Neural progenitor cell (in vitro differentiated cells): Measurements from ENCODE around the gene WDR37. TPM values are rescaled to one million over a fixed set of nuclear protein-coding genes. Genes with fewer than 3 reads are reported as not detected.
"Not testable (repeated sequence)": the region's sequence is repeated elsewhere in the genome, so short reads cannot be mapped to it uniquely, and the experiment has no call there.

Experiments
- DNase-seq: peaks from one replicate; pipeline ENCODE4 v3.0.0-alpha.2; 2016; ENCODE audit warnings: low spot score
- H2AFZ ChIP-seq: fragments of 200-600 bp; sonication (generic); replicated peaks from 2 replicates; pipeline ENCODE4 v1.6.1; 2016; ENCODE audit warnings: antibody characterized with exemption
- H3F3A ChIP-seq: fragments of 200-600 bp; sonication (generic); 2 replicates; pipeline ENCODE4 v1.6.1; 2016; ENCODE audit warnings: antibody characterized with exemption, low read depth
- H3K27ac ChIP-seq: fragments of 200-600 bp; sonication (generic); 2 replicates; pipeline ENCODE4 v1.5.1; 2016; ENCODE audit warnings: mild to moderate bottlenecking
- H3K27me3 ChIP-seq: fragments of 200-600 bp; sonication (generic); 2 replicates; pipeline ENCODE4 v1.6.1; 2016; ENCODE audit warnings: mild to moderate bottlenecking, moderate library complexity
- H3K36me3 ChIP-seq: fragments of 200-600 bp; sonication (generic); 2 replicates; pipeline ENCODE4 v1.5.1; 2016
- H3K4me1 ChIP-seq: fragments of 200-600 bp; sonication (generic); 2 replicates; pipeline ENCODE4 v1.6.1; 2016; ENCODE audit warnings: mixed run types
- H3K4me2 ChIP-seq: fragments of 200-600 bp; sonication (generic); 2 replicates; pipeline ENCODE4 v1.6.1; 2016
- H3K4me3 ChIP-seq: fragments of 200-600 bp; sonication (generic); 2 replicates; pipeline ENCODE4 v1.5.1; 2016
- H3K79me2 ChIP-seq: fragments of 200-600 bp; sonication (generic); 2 replicates; pipeline ENCODE4 v1.6.1; 2016; ENCODE audit warnings: low read depth
- H3K9ac ChIP-seq: fragments of 200-600 bp; sonication (generic); 2 replicates; pipeline ENCODE4 v1.6.1; 2016
- H3K9me3 ChIP-seq: fragments of 200-600 bp; sonication (generic); 2 replicates; pipeline ENCODE4 v1.5.1; 2016; ENCODE audit warnings: low read depth
- H4K20me1 ChIP-seq: fragments of 200-600 bp; sonication (generic); 2 replicates; pipeline ENCODE4 v1.6.1; 2016; ENCODE audit warnings: low read depth
- H3K27ac Mint-ChIP-seq: 3 replicates; pipeline ENCODE4 v1.8.0; 2021; ENCODE audit warnings: mixed read lengths
- H3K27me3 Mint-ChIP-seq: 2 replicates; pipeline ENCODE4 v1.8.0; 2022; ENCODE audit warnings: low read depth, mild to moderate bottlenecking, inconsistent platforms, moderate library complexity, mixed read lengths; ENCODE audit not compliant: insufficient read depth
- H3K36me3 Mint-ChIP-seq: 3 replicates; pipeline ENCODE4 v1.8.0; 2021; ENCODE audit warnings: mixed read lengths
- H3K4me1 Mint-ChIP-seq: 3 replicates; pipeline ENCODE4 v1.8.0; 2021; ENCODE audit warnings: mixed read lengths
- H3K4me3 Mint-ChIP-seq: 3 replicates; pipeline ENCODE4 v1.8.0; 2021; ENCODE audit warnings: mild to moderate bottlenecking, moderate library complexity, mixed read lengths
- H3K9me3 Mint-ChIP-seq: 3 replicates; pipeline ENCODE4 v1.8.0; 2020; ENCODE audit warnings: mixed read lengths
- EZH2 ChIP-seq: fragments of 200-600 bp; sonication (generic); IDR thresholded peaks from 2 replicates; pipeline ENCODE4 v1.6.1; 2017; ENCODE audit warnings: antibody characterized with exemption, mild to moderate bottlenecking, moderate library complexity
- EZH2phosphoT487 ChIP-seq: fragments of 200-600 bp; sonication (generic); IDR thresholded peaks from 2 replicates; pipeline ENCODE4 v1.6.1; 2017; ENCODE audit warnings: antibody characterized with exemption
- total RNA-seq: library from RNA; depleted of rRNA; stranded (reverse); fragments of >200 nt; gene quantifications from 2 replicates; pipeline ENCODE4 v1.2.3, GENCODE V29; 2015; ENCODE audit warnings: low replicate concordance
- TF ChIP-seq, protein P1 (sequence below): fragments of 200-600 bp; sonication (generic); IDR thresholded peaks from 2 replicates; pipeline ENCODE4 v1.5.1; 2017; ENCODE audit warnings: antibody characterized with exemption, mild to moderate bottlenecking

The WDR37 gene
- total RNA-seq, 1 donor from 2014 or later, result 14.7 TPM

DNA sequence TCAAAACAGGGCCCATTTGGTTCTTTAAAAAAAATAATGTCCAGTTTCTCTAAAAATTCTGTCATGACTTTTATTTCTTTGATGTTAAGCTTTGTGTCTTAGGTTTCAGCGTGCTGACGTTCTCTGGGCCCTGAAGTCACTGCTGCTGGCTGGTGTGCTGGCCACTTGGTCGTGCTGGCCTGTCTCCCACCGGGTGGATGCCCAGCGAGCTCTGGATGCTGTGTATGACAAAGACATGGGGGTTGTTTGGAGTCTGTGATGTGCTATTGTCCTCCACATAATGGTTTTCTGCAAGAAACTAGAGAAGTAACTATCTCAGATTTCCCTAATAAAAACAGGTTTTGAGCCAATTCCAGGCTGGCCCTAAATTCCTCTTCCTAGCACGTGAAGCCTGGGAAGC is 21.0 kb upstream of the WDR37 start:
- Histone ChIP-seq H3K4me3 (no peak overlapping the region), H2AFZ (no peak overlapping the region), H3K36me3 (peaks cover 9% of the 10 kb centered on the region), H3K27ac (no peak overlapping the region), H3K9ac (no peak overlapping the region), H3K27me3 (no peaks in the 10 kb centered on the region), H3F3A (peaks cover 29% of the 10 kb centered on the region), H3K4me2 (no peak overlapping the region), H3K79me2 (no peaks in the 10 kb centered on the region), H4K20me1 (peaks cover 12% of the 10 kb centered on the region), H3K9me3 (no peaks in the 10 kb centered on the region), H3K4me1 (no peaks in the 10 kb centered on the region)
- no peaks in the 10 kb centered on the region for H3K4me1 Mint-ChIP-seq
- TF ChIP-seq EZH2phosphoT487 (no peak), EZH2 (no peak)
- TF ChIP-seq, protein P1, sequence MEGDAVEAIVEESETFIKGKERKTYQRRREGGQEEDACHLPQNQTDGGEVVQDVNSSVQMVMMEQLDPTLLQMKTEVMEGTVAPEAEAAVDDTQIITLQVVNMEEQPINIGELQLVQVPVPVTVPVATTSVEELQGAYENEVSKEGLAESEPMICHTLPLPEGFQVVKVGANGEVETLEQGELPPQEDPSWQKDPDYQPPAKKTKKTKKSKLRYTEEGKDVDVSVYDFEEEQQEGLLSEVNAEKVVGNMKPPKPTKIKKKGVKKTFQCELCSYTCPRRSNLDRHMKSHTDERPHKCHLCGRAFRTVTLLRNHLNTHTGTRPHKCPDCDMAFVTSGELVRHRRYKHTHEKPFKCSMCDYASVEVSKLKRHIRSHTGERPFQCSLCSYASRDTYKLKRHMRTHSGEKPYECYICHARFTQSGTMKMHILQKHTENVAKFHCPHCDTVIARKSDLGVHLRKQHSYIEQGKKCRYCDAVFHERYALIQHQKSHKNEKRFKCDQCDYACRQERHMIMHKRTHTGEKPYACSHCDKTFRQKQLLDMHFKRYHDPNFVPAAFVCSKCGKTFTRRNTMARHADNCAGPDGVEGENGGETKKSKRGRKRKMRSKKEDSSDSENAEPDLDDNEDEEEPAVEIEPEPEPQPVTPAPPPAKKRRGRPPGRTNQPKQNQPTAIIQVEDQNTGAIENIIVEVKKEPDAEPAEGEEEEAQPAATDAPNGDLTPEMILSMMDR, result no peak
- no peaks in the 10 kb centered on the region for H3K9me3 Mint-ChIP-seq
- no peaks in the 10 kb centered on the region for H3K27me3 Mint-ChIP-seq
- DNase-seq, result no peak
- H3K4me3 Mint-ChIP-seq, result no peak overlapping the region
- peaks cover 9% of the 10 kb centered on the region for H3K36me3 Mint-ChIP-seq
- H3K27ac Mint-ChIP-seq, result no peak overlapping the region

DNA sequence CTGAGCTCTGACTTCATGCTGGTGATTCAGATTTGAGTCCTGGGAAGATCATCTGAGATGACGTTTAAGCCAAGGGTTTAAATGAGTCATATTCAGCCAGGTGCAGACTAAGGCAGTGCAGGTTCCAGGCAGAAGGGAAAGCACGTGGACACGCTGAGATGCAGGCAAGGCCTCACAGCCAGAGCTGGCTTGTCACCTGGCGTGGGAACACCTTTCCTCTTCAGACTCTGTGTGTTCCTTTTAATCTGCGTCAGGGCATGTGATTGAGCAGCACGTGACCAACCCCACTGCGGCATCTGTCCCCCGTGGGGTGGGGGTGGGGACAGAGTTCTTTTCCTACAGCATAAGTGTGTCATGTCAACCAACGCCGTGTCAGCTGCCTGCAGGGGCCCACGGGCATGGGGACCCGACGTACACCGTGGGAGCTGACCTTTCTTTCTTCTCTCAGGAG is 19.8 kb upstream of the WDR37 start:
- Mint-ChIP-seq H3K4me3 (no peak overlapping the region), H3K36me3 (peaks cover 16% of the 10 kb centered on the region), H3K9me3 (no peaks in the 10 kb centered on the region), H3K4me1 (no peaks in the 10 kb centered on the region), H3K27me3 (no peaks in the 10 kb centered on the region), H3K27ac (no peak overlapping the region)
- Histone ChIP-seq H3K9ac (no peak overlapping the region), H3K4me3 (no peak overlapping the region), H4K20me1 (peaks cover 21% of the 10 kb centered on the region), H3K4me1 (no peaks in the 10 kb centered on the region), H3K79me2 (no peaks in the 10 kb centered on the region), H3K27ac (no peak overlapping the region), H3F3A (peaks cover 31% of the 10 kb centered on the region), H3K4me2 (no peak overlapping the region), H3K27me3 (no peaks in the 10 kb centered on the region), H3K9me3 (no peaks in the 10 kb centered on the region), H3K36me3 (peaks cover 20% of the 10 kb centered on the region), H2AFZ (no peak overlapping the region)
- TF ChIP-seq EZH2, result no peak
- no peak for TF ChIP-seq EZH2phosphoT487
- TF ChIP-seq, protein P1, result no peak
- DNase-seq, result no peak

DNA sequence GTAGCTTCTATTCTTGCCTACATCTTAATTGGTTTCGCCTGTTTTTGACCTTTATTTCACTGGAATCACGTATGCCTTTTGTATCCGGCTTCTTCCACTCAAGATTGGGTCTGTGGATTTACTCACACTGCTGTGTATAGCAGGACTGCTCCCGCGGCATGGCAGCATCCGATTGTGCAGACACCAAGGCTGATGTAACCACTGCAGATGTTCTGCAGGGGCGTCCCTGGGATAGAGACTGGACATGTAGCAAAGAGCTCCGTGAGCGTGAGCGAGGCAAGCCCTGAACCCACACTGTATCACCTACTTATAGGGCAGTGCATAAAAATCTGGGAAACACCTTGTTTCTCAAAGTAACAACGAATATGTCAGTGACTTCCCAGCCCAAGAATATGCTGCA is 19.1 kb upstream of the WDR37 start:
- Histone ChIP-seq H3K9me3 (no peaks in the 10 kb centered on the region), H3K4me2 (no peak overlapping the region), H3K9ac (no peak overlapping the region), H2AFZ (no peak overlapping the region), H3K36me3 (peaks cover 26% of the 10 kb centered on the region), H3K27me3 (no peaks in the 10 kb centered on the region), H3K4me3 (no peak overlapping the region), H3K79me2 (peaks cover 3% of the 10 kb centered on the region), H3F3A (peaks cover 34% of the 10 kb centered on the region), H4K20me1 (peaks cover 21% of the 10 kb centered on the region), H3K4me1 (no peaks in the 10 kb centered on the region), H3K27ac (no peak overlapping the region)
- peak overlapping the region; percentile 23 for H3K27ac Mint-ChIP-seq
- no peaks in the 10 kb centered on the region for H3K9me3 Mint-ChIP-seq
- TF ChIP-seq, protein P1, result no peak
- no peak for DNase-seq
- no peaks in the 10 kb centered on the region for H3K4me1 Mint-ChIP-seq
- no peaks in the 10 kb centered on the region for H3K27me3 Mint-ChIP-seq
- H3K36me3 Mint-ChIP-seq, result peaks cover 17% of the 10 kb centered on the region
- H3K4me3 Mint-ChIP-seq, result no peak overlapping the region

DNA sequence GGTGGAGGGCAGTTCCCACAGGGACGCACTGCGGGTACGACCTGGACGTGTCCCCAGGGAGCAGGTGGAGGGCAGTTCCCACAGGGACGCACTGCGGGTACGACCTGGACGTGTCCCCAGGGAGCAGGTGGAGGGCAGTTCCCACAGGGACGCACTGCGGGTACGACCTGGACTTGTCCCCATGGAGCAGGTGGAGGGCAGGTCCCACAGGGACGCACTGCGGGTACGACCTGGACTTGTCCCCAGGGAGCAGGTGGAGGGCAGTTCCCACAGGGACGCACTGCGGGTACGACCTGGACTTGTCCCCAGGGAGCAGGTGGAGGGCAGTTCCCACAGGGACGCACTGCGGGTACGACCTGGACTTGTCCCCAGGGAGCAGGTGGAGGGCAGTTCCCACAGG is 17.4 kb upstream of the WDR37 start:
- H2AFZ ChIP-seq, H3K4me3 ChIP-seq, H3K9me3 ChIP-seq, H3K4me1 Mint-ChIP-seq, H3K27ac ChIP-seq, H3K4me3 Mint-ChIP-seq, H3K4me1 ChIP-seq, H3K27me3 ChIP-seq, H3K27ac Mint-ChIP-seq, H3K4me2 ChIP-seq, H3K27me3 Mint-ChIP-seq, DNase-seq, H3K9ac ChIP-seq, H3K9me3 Mint-ChIP-seq: not testable (repeated sequence)
- Histone ChIP-seq H3K79me2 (peaks cover 19% of the 10 kb centered on the region), H3F3A (peaks cover 46% of the 10 kb centered on the region), H3K36me3 (peaks cover 37% of the 10 kb centered on the region), H4K20me1 (peaks cover 37% of the 10 kb centered on the region)
- peaks cover 23% of the 10 kb centered on the region for H3K36me3 Mint-ChIP-seq
